GM21526 (cell line): ENCODE results near the gene HAGH.

Source experiments
- ATAC-seq: cut with Tn5 transposase; IDR thresholded peaks from one replicate; pipeline ENCODE4 v1.9.1; 2021; ENCODE audit warnings: moderate library complexity; ENCODE audit not compliant: unreplicated experiment, low FRiP score

The HAGH gene

GRCh38 chr16:1832838-1833454, 6.3 kb upstream of the HAGH start:
- ATAC-seq: no peak

GRCh38 chr16:1831186-1832075, 4.8 kb upstream of the HAGH start:
- no peak for ATAC-seq

- ATAC-seq: no peak
Measured at GRCh38 chr16:1830213-1830612, 3.6 kb upstream of the HAGH start.

GRCh38 chr16:1828645-1829410, 2.2 kb upstream of the HAGH start:
- ATAC-seq: no peak

DNA sequence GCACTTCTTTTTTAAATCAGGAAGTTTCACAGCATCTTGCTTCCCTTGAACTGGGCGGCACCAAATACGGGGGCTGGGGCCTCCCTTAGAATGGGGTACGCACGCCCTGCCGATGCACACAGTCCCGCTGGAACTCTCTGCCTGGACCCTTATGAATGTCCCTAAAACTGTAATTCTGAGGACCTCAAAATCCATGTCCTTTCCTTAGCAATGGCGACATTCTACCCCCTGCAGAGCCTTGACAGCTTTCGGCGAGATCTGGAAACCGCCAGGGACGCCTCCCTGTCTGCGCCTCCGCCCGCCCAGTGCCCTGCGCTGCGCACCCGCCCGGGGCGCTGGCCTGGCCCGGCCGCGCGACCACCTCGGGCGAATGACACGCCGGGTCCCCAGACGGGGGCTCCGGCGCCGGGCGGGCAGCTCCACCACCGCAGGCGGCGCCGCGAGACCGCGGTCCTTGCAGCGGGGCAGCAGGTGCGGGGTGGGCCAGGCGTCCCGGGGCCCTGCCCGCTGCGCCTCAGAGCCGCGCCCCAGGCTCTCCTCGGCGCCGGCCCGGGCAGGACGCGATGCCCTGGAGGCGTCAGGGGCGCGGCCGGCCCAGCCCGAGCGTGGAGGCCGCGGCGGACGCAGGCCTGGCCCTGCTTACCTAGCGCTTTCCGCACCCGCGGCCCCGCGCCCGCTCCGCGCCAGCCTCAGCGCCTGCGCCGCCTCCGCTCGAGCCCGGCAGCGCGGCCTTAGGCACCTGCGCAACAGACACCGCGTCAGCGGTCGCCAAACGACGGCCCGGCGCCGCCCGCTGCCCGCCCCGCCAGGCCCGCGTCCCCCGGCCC, 548 bp downstream of the HAGH start:
- ATAC-seq: peak; percentile 53

DNA sequence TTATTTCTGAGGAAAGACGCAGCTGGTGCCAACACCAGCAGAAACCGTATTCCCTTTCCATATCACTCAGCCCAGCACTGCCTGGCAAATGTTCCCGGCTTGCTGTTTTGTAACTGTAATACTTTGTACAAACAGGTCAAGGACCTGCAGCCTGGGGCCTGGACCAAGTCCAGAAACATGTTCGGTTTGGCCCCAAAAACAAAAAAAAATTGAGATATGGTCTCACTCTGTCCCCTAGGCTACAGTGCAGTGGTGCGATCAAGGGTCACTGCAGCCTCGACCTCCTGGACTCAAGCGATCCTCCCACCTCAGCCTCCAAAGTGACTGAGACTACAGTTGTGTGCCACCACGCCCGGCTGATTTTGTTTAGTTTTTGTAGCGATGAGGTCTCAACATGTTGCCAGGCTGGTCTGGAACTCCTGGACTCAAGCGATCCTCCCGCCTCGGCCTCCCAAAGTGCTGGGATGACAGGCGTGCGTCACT, 1.2 kb downstream of the HAGH start:
- no peak for ATAC-seq

DNA sequence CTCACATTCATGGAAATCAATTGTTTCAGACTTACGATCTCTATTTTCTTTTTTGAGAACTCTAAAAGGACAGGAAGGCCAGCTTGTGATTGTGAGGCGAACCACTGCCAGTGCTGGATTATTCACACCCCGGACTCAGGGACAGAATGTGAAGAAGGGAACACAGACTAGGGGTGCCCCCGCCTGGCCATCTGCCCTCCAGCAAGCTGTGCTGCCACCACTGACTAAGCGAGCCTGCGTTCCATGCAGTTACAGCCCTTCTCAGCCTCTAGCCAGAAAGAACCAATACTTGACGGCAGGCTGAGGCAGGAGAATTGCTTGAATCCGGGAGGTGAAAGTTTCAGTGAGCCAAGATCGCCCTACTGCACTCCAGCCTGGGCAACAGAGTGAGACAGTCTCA, 2.8 kb downstream of the HAGH start:
- no peak for ATAC-seq

DNA sequence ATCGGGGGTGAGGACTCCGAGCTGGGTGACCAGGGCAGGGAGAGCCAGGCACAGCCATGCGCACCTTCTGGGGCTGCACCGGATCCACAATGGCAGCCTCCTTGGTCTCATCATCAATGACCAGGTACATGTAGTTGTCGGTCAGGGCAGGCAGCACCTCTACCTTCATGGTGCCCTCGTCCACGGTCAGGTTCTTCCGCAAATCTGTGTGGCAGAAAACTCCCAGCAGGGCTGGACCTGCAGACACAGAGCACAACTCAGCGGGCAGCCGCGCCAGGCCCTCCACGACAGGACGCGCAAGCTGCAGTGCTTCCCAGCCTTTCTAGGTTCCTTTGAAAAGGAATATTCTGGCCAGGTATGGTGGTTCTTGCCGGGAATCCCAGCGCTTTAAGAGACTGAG, 3.8 kb downstream of the HAGH start:
- ATAC-seq: no peak

- no peak for ATAC-seq
Measured at GRCh38 chr16:1821861-1822611, 4.6 kb downstream of the HAGH start.

DNA sequence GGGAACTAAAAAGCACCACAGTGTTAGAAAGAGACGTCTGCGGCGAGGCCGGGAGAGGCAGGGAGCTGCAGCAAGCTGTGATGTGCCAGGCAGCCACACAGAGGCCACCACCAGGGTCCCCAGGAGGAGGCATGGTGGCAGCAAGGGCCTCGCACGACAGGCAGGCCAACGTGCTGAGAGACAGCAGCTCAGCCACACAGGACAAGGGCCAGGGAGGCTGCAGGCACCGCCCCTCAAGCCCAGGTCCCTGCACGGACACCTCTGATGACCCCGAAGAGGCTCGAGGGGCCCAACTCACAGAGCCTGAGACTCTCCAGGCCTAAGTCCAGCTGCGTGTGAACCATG, 5.7 kb downstream of the HAGH start:
- no peak for ATAC-seq

DNA sequence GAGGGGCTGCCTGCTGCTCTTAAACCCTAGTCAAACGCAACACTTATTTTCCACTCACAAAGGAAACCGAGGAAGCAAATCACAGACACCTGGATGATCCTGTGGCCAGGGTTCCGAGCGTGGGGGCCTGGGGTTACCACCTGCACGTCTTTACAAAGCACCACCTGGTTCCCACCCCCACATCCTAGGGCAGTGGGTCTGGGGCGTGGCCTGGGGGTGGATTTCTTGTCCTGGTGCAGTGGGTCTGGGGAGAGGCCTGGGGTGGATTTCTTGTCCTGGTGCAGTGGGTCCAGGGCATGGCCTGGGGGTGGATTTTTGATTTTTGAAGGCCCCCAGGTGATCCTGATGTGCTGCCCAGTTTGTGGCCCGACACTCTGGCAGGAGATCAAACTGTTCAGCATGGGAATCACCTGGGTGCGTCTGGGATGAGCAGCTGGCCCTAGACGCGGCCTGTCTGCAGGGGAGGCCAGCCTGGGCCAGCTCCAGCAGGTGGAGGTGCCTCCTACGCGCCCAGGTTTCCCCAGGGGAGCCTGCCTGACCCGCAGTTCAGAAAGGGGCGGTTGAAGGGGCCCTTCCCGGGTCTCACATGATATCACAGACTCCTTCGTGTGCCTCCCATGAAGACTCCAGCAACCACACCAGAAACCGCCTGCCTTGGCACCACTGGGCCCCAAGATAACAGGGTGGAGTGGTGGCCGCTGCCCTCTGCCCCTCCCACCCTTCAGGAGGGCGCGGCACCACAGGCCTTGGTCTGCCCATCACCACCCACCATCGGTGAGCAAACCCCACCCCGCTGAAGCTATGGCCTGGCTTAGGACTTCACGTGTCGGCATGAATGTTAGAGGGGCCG, 6.3 kb downstream of the HAGH start:
- no peak for ATAC-seq

DNA sequence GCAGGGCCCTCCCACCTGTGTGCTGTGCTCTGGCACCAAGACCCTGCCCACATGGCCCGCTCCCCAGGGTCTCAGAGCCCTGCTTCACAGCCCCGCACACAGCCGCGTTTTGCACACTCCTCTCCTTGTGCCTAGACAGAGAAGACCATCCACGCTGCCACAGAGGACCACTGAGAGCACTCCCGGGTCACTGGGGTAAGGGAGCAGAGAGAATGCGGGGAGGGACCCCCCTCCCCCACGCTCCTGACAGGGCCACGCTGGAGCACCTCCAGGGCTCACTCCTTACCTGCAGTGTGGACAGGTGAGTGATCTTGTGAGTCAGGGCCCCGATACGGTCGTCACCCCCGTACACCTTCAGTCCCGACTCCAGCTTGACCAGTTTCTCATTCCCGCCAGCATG, 7.0 kb downstream of the HAGH start:
- no peak for ATAC-seq

GRCh38 chr16:1818873-1819525, 7.6 kb downstream of the HAGH start:
- ATAC-seq: no peak

GRCh38 chr16:1818204-1818872, 8.3 kb downstream of the HAGH start:
- ATAC-seq: no peak

GRCh38 chr16:1817716-1818115, 8.9 kb downstream of the HAGH start:
- ATAC-seq: no peak

DNA sequence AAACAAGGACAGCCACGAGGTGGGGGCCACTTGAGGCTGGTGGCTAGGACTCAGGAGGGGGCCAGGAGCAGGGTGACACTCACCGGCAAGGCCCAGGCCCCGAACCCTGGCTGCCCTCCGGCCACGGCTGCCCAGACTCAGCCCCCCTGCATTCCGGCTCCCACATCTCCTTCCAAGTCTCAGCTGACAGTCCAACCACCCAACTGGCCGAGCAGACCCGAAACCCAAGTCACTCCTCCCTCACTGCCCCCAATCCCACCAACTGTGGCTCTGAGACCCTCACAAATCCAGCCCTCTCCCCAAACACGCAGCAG, 9.4 kb downstream of the HAGH start:
- ATAC-seq: no peak

DNA sequence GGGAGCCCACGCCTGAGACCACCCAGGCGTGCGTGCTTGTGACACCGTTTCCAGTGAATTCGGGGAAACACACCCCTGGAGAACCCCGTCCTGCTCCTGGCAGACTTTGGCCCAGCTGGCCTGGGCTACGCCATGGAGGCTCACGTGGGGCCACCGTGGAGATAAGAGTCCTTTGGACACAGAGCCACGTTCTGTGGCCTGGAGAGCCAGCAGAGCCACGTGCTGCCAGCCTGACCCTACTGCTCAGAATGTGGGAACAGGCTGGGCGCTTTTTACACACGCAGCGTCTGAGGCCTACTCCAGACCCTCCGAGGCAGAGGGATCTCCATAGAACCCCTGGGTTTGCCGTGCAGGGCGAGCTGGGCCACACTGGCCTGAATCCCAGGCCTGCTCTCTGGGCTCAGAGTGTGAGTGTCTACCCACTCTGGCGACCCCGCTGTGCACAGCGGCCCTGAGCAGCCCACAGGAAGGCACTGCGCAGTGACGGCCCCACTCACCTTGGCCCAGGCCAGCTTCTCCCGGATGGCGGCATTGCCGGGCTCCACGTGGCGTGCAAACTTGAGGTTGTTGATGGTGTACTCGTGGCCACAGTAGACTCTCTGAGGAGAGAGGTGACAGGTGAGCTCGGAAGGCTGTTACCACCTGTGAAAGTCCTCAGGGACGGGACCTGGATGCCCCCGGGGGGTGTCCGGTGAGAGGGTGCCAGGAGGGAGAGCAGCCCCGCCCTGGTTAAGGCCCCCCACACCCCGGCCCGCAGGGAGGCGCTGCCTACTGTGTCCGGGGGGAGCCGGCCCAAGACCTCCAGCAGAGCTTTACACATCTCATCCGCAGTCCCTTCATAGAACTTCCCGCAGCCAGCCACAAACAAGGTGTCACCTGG, 10.0 kb downstream of the HAGH start:
- no peak for ATAC-seq
